B cell (primary cell): Measurements from ENCODE around the gene USP28.

Experiments
- CTCF ChIP-seq: fragments of 200-600 bp; IDR thresholded peaks from one replicate; pipeline ENCODE4 v1.8.0; 2022; ENCODE audit warnings: antibody characterized with exemption, mild to moderate bottlenecking
- EZH2 ChIP-seq: IDR thresholded peaks from 2 replicates; pipeline ENCODE4 v1.6.1; 2012; ENCODE audit warnings: borderline replicate concordance, low read depth, mild to moderate bottlenecking, moderate library complexity, low read length; ENCODE audit not compliant: insufficient read depth, poor library complexity, severe bottlenecking

GRCh38 chr11:113923572-113923971, 48.2 kb upstream of the USP28 start:
- TF ChIP-seq CTCF (no peak), EZH2 (no peak)
